ENCODE data around the gene TBC1D22A. TPM values are rescaled to one million over a fixed set of nuclear protein-coding genes. Genes with fewer than 3 reads are reported as not detected.

TBC1D22A gene
- polyA plus RNA-seq, 1 of the 3 experiments (the other 2 are of a cell fraction) = 16.5 TPM

- TF ChIP-seq NRF1 (IDR thresholded peaks at IDR 0.05; ENCODE audit: low read depth, low read length) (no peak), CHD2 (IDR thresholded peaks at IDR 0.05; ENCODE audit: low read length, partially characterized antibody) (no peak), FOXJ3 (CRISPR knock-in tag; IDR thresholded peaks at IDR 0.05) (no peak), REST (IDR thresholded peaks at IDR 0.05; ENCODE audit: low read depth, low read length) (no peak), MEF2A (IDR thresholded peaks at IDR 0.05; ENCODE audit: borderline replicate concordance, low read depth) (no peak), FOSL2 (IDR thresholded peaks at IDR 0.05; ENCODE audit: borderline replicate concordance, low read depth) (no peak), RCOR1 (IDR thresholded peaks at IDR 0.05; ENCODE audit: low read length) (no peak)
Measured at GRCh38 chr22:47022075-47022473, 259.6 kb downstream of the TBC1D22A start (continued).

- WGBS (ENCODE audit: low lambda C conversion rate) = 95% methylated on average over 7 of the region's 7 CpGs
- Histone ChIP-seq H3K27me3 (ENCODE audit: insufficient read depth) (no peaks in the 10 kb centered on the region), H3K4me3 (ENCODE audit: low read depth in 2 of 2, low read length in 1 of 2) (no peak overlapping the region), H3K9ac (no peak overlapping the region), H3K36me3 (replicated peaks in 1 of 2; ENCODE audit: control insufficient read depth in 1 of 2, insufficient read depth in 2 of 2, low read length in 1 of 2) (no peaks in the 10 kb centered on the region), H4K20me1 (ENCODE audit: insufficient read depth) (no peaks in the 10 kb centered on the region), H3K4me2 (no peak overlapping the region), H3K9me2 (no peaks in the 10 kb centered on the region), H3K79me2 (ENCODE audit: insufficient read depth) (no peaks in the 10 kb centered on the region), H3K27ac (ENCODE audit: low read depth in 2 of 2, low read length in 1 of 2) (no peak overlapping the region), H3K9me3 (no peaks in the 10 kb centered on the region), H3K4me1 (ENCODE audit: control insufficient read depth in 1 of 2, insufficient read depth in 2 of 2, low read depth in 1 of 2, low read length in 1 of 2) (no peaks in the 10 kb centered on the region; a peak in 1 of 4 replicates), H3F3A (replicated peaks; ENCODE audit: insufficient read depth) (no peaks in the 10 kb centered on the region), H2AFZ (ENCODE audit: low read depth) (no peak overlapping the region)
- DNase-seq = no peak
- POLR2A ChIA-PET = no interaction called here
- TF ChIP-seq TCF12 (IDR thresholded peaks at IDR 0.05) = no peak
- TF ChIP-seq CHD2 (IDR thresholded peaks at IDR 0.05; ENCODE audit: low read length, partially characterized antibody) = no peak
- CTCF ChIA-PET = interaction anchor here (0.6 kb wide), 1 partner anchor 167 kb away, joined by 3 read pairs; no protein-coding TSS in a partner anchor
Measured at GRCh38 chr22:47022475-47022874, 260.0 kb downstream of the TBC1D22A start.

- Histone ChIP-seq H3K79me2 (ENCODE audit: insufficient read depth) (no peaks in the 10 kb centered on the region), H3K4me3 (ENCODE audit: low read depth in 2 of 2, low read length in 1 of 2) (no peak overlapping the region), H3K4me2 (no peak overlapping the region), H3K27me3 (ENCODE audit: insufficient read depth) (no peaks in the 10 kb centered on the region), H3K36me3 (replicated peaks in 1 of 2; ENCODE audit: control insufficient read depth in 1 of 2, insufficient read depth in 2 of 2, low read length in 1 of 2) (no peaks in the 10 kb centered on the region), H4K20me1 (ENCODE audit: insufficient read depth) (no peaks in the 10 kb centered on the region), H3K27ac (ENCODE audit: low read depth in 2 of 2, low read length in 1 of 2) (no peak overlapping the region), H3F3A (replicated peaks; ENCODE audit: insufficient read depth) (no peaks in the 10 kb centered on the region), H3K9me3 (no peaks in the 10 kb centered on the region), H2AFZ (ENCODE audit: low read depth) (no peak overlapping the region), H3K9ac (no peak overlapping the region), H3K9me2 (no peaks in the 10 kb centered on the region), H3K4me1 (ENCODE audit: control insufficient read depth in 1 of 2, insufficient read depth in 2 of 2, low read depth in 1 of 2, low read length in 1 of 2) (no peaks in the 10 kb centered on the region; a peak in 1 of 4 replicates)
- ChIA-PET CTCF (no interaction called here), POLR2A (no interaction called here)
- DNase-seq = no peak
- WGBS (ENCODE audit: low lambda C conversion rate) = 96% methylated on average over 13 of the region's 13 CpGs
- TF ChIP-seq TCF12 (IDR thresholded peaks at IDR 0.05) (no peak), RXRA (IDR thresholded peaks at IDR 0.05; ENCODE audit: borderline replicate concordance, low read depth) (no peak), MEF2A (IDR thresholded peaks at IDR 0.05; ENCODE audit: borderline replicate concordance, low read depth) (no peak), ELF1 (IDR thresholded peaks at IDR 0.05) (no peak), GATA2 (CRISPR knock-in tag; IDR thresholded peaks at IDR 0.05) (no peak), RCOR1 (IDR thresholded peaks at IDR 0.05; ENCODE audit: low read length) (no peak), FOXM1 (IDR thresholded peaks at IDR 0.05; ENCODE audit: low read depth) (no peak), NFIC (IDR thresholded peaks at IDR 0.05; ENCODE audit: borderline replicate concordance) (no peak), EP300 (IDR thresholded peaks at IDR 0.05; ENCODE audit: borderline replicate concordance in 1 of 2, low read depth in 1 of 2, low read length in 1 of 2) (no peak), JUND (IDR thresholded peaks at IDR 0.05) (no peak), NRF1 (IDR thresholded peaks at IDR 0.05; ENCODE audit: low read depth, low read length) (no peak), REST (IDR thresholded peaks at IDR 0.05; ENCODE audit: low read depth, low read length) (no peak), MXI1 (IDR thresholded peaks at IDR 0.05; ENCODE audit: low read depth, low read length) (no peak), POLR2AphosphoS5 (IDR thresholded peaks at IDR 0.05; ENCODE audit: low read depth, low read length) (no peak), YY1 (IDR thresholded peaks at IDR 0.05; ENCODE audit: low read depth) (no peak), EZH2phosphoT487 (IDR thresholded peaks at IDR 0.05; ENCODE audit: borderline replicate concordance, low read depth) (no peak)
Measured at GRCh38 chr22:47023871-47024270, 261.4 kb downstream of the TBC1D22A start.
